Fibroblast of villous mesenchyme (primary cell): ENCODE results near the gene JDP2. TPM values are rescaled to one million over a fixed set of nuclear protein-coding genes. Genes with fewer than 3 reads are reported as not detected.

ENCODE experiments used
- DNase-seq: peaks from one replicate; pipeline ENCODE4 v3.0.0-alpha.2; 2010; ENCODE audit warnings: low read depth
- H3K4me3 ChIP-seq: 2 replicates; pipeline ENCODE4 v1.5.1; 2011; ENCODE audit warnings: low read depth, mild to moderate bottlenecking, low read length
- CTCF ChIP-seq: IDR thresholded peaks from 2 replicates; pipeline ENCODE4 v1.5.1; 2012; ENCODE audit warnings: low read depth, mild to moderate bottlenecking, low read length; ENCODE audit not compliant: insufficient read depth
- total RNA-seq: library from RNA; depleted of rRNA; stranded (reverse); fragments of >200 nt; gene quantifications from 2 replicates; pipeline ENCODE4 v1.2.3, GENCODE V29; 2012

JDP2 gene
- total RNA-seq, 1 donor = 51.4 TPM

- no peak for TF ChIP-seq CTCF
- no peak overlapping the region for H3K4me3 ChIP-seq
- DNase-seq = no peak
Measured at GRCh38 chr14:75457648-75458165, 29.9 kb downstream of the JDP2 start.

- no peak for TF ChIP-seq CTCF
- DNase-seq = no peak
Measured at GRCh38 chr14:75458305-75458704, 30.5 kb downstream of the JDP2 start.

GRCh38 chr14:75459099-75459741 is 31.4 kb downstream of the JDP2 start:
- TF ChIP-seq CTCF = no peak
- no peak overlapping the region for H3K4me3 ChIP-seq
- no peak for DNase-seq

More at GRCh38 chr14:75458305-75458704, 30.5 kb downstream of the JDP2 start:
- no peak overlapping the region for H3K4me3 ChIP-seq

- no peak overlapping the region for H3K4me3 ChIP-seq
- TF ChIP-seq CTCF = no peak
- DNase-seq = no peak
Measured at GRCh38 chr14:75459791-75460190, 32.0 kb downstream of the JDP2 start.

- no peak overlapping the region for H3K4me3 ChIP-seq
- no peak for DNase-seq
- no peak for TF ChIP-seq CTCF
Measured at GRCh38 chr14:75460394-75460793, 32.6 kb downstream of the JDP2 start.

- DNase-seq = no peak
Measured at GRCh38 chr14:75461303-75461702, 33.5 kb downstream of the JDP2 start.

More at GRCh38 chr14:75461303-75461702, 33.5 kb downstream of the JDP2 start:
- no peak for TF ChIP-seq CTCF
- H3K4me3 ChIP-seq = no peak overlapping the region
